ENCODE measurements around the gene C11orf86. TPM values are rescaled to one million over a fixed set of nuclear protein-coding genes. Genes with fewer than 3 reads are reported as not detected.

Gene C11orf86
- total RNA-seq, 1 experiment from 2014 or later = not detected

- DNase-seq (ENCODE audit: low read depth) = no peak
These were observed 8.8 kb upstream of the C11orf86 start for GRCh38 chr11:66966351-66966750.

- peak; percentile 78 for DNase-seq (ENCODE audit: low read depth)
These were observed 7.3 kb upstream of the C11orf86 start for GRCh38 chr11:66967670-66968425.

- DNase-seq (ENCODE audit: low read depth) = no peak
These were observed 5.4 kb upstream of the C11orf86 start for GRCh38 chr11:66969584-66970225.

- DNase-seq (ENCODE audit: low read depth) = no peak
These were observed 4.7 kb upstream of the C11orf86 start for GRCh38 chr11:66970371-66970806.

- peak; percentile 99 for DNase-seq (ENCODE audit: low read depth)
These were observed 4.2 kb upstream of the C11orf86 start for GRCh38 chr11:66970807-66971442.

- DNase-seq (ENCODE audit: low read depth) = no peak
These were observed 3.6 kb upstream of the C11orf86 start for GRCh38 chr11:66971488-66971887.

- DNase-seq (ENCODE audit: low read depth) = no peak
These were observed 1.0 kb upstream of the C11orf86 start for GRCh38 chr11:66973956-66974580.

GRCh38 chr11:66975405-66976027 is 412 bp downstream of the C11orf86 start:
- no peak for DNase-seq (ENCODE audit: low read depth)

- DNase-seq (ENCODE audit: low read depth) = no peak
These were observed 944 bp downstream of the C11orf86 start for GRCh38 chr11:66976028-66976467.

GRCh38 chr11:66976925-66977324 is 1.8 kb downstream of the C11orf86 start:
- DNase-seq (ENCODE audit: low read depth) = no peak

GRCh38 chr11:66978229-66978628 is 3.1 kb downstream of the C11orf86 start:
- DNase-seq (ENCODE audit: low read depth) = no peak

GRCh38 chr11:66978717-66979116 is 3.6 kb downstream of the C11orf86 start:
- no peak for DNase-seq (ENCODE audit: low read depth)

- no peak for DNase-seq (ENCODE audit: low read depth)
These were observed 4.4 kb downstream of the C11orf86 start for GRCh38 chr11:66979336-66979980.

GRCh38 chr11:66981976-66982578 is 7.0 kb downstream of the C11orf86 start:
- DNase-seq (ENCODE audit: low read depth) = peak; percentile 92

- DNase-seq (ENCODE audit: low read depth) = no peak
These were observed 8.3 kb downstream of the C11orf86 start for GRCh38 chr11:66983275-66983924.

GRCh38 chr11:66985508-66986177 is 10.5 kb downstream of the C11orf86 start:
- DNase-seq (ENCODE audit: low read depth) = no peak

- no peak for DNase-seq (ENCODE audit: low read depth)
These were observed 11.1 kb downstream of the C11orf86 start for GRCh38 chr11:66986178-66986545.

- DNase-seq (ENCODE audit: low read depth) = no peak
These were observed 12.1 kb downstream of the C11orf86 start for GRCh38 chr11:66987158-66987620.

- DNase-seq (ENCODE audit: low read depth) = no peak
These were observed 13.0 kb downstream of the C11orf86 start for GRCh38 chr11:66987924-66988637.

All from LHCN-M2 (cell line).